ENCODE measurements around the gene CD36.

- TF ChIP-seq CTCF (IDR thresholded peaks at IDR 0.05 in 4 of 5, conservative IDR thresholded peaks at IDR 0.05 in 1 of 5) (no peak), POLR2A (IDR thresholded peaks at IDR 0.05) (peak in 1 of 2 donors; percentile 25)
Observed at GRCh38 chr7:80593869-80594586, 44.4 kb upstream of the CD36 start.

Measured in gastrocnemius medialis (tissue), 4 donors.